ENCODE measurements around the gene TMCO4. TPM values are rescaled to one million over a fixed set of nuclear protein-coding genes. Genes with fewer than 3 reads are reported as not detected.

Gene TMCO4
- total RNA-seq, 1 donor from 2014 or later = 13.0 TPM

- no peak for TF ChIP-seq CTCF (IDR thresholded peaks at IDR 0.05; ENCODE audit: insufficient read depth, low read length, poor library complexity, severe bottlenecking)
- H3K4me3 ChIP-seq (ENCODE audit: low read depth, low read length) = peak overlapping the region; percentile 37
- DNase-seq (ENCODE audit: low read depth) = peak; percentile 72
Measured at GRCh38 chr1:19800076-19800804, 524 bp upstream of the TMCO4 start.

GRCh38 chr1:19798486-19799229 is 1.1 kb downstream of the TMCO4 start:
- H3K36me3 ChIP-seq (ENCODE audit: control insufficient read depth, insufficient read depth, low read length) = no peaks in the 10 kb centered on the region
- no peaks in the 10 kb centered on the region for H3K27me3 ChIP-seq (ENCODE audit: control insufficient read depth, insufficient read depth, low read length)
- no peak for TF ChIP-seq CTCF (IDR thresholded peaks at IDR 0.05; ENCODE audit: insufficient read depth, low read length, poor library complexity, severe bottlenecking)
- H3K4me3 ChIP-seq (ENCODE audit: low read depth, low read length) = no peak overlapping the region
- DNase-seq (ENCODE audit: low read depth) = no peak

More at GRCh38 chr1:19800076-19800804, 524 bp upstream of the TMCO4 start:
- Histone ChIP-seq H3K36me3 (ENCODE audit: control insufficient read depth, insufficient read depth, low read length) (no peaks in the 10 kb centered on the region), H3K27me3 (ENCODE audit: control insufficient read depth, insufficient read depth, low read length) (no peaks in the 10 kb centered on the region)

- Histone ChIP-seq H3K36me3 (ENCODE audit: control insufficient read depth, insufficient read depth, low read length) (no peaks in the 10 kb centered on the region), H3K4me3 (ENCODE audit: low read depth, low read length) (no peak overlapping the region), H3K27me3 (ENCODE audit: control insufficient read depth, insufficient read depth, low read length) (no peaks in the 10 kb centered on the region)
- no peak for TF ChIP-seq CTCF (IDR thresholded peaks at IDR 0.05; ENCODE audit: insufficient read depth, low read length, poor library complexity, severe bottlenecking)
- DNase-seq (ENCODE audit: low read depth) = no peak
Measured at GRCh38 chr1:19797827-19798226, 1.9 kb downstream of the TMCO4 start.

- Histone ChIP-seq H3K36me3 (ENCODE audit: control insufficient read depth, insufficient read depth, low read length) (no peaks in the 10 kb centered on the region), H3K27me3 (ENCODE audit: control insufficient read depth, insufficient read depth, low read length) (no peaks in the 10 kb centered on the region), H3K4me3 (ENCODE audit: low read depth, low read length) (no peak overlapping the region)
- TF ChIP-seq CTCF (IDR thresholded peaks at IDR 0.05; ENCODE audit: insufficient read depth, low read length, poor library complexity, severe bottlenecking) = no peak
- no peak for DNase-seq (ENCODE audit: low read depth)
Measured at GRCh38 chr1:19794583-19794982, 5.1 kb downstream of the TMCO4 start.

GRCh38 chr1:19793360-19794046 is 6.2 kb downstream of the TMCO4 start:
- H3K27me3 ChIP-seq (ENCODE audit: control insufficient read depth, insufficient read depth, low read length) = no peaks in the 10 kb centered on the region
- DNase-seq (ENCODE audit: low read depth) = no peak
- no peaks in the 10 kb centered on the region for H3K36me3 ChIP-seq (ENCODE audit: control insufficient read depth, insufficient read depth, low read length)
- TF ChIP-seq CTCF (IDR thresholded peaks at IDR 0.05; ENCODE audit: insufficient read depth, low read length, poor library complexity, severe bottlenecking) = no peak
- H3K4me3 ChIP-seq (ENCODE audit: low read depth, low read length) = no peak overlapping the region
